Activated CD4-positive, alpha-beta T cell treated with anti-CD3 and anti-CD28 coated beads for 1 hour (primary cell): ENCODE data around the gene SRCIN1.

Source experiments
- DNase-seq: peaks from one replicate; pipeline ENCODE4 v3.0.0-alpha.2; 2020

SRCIN1 gene

DNA sequence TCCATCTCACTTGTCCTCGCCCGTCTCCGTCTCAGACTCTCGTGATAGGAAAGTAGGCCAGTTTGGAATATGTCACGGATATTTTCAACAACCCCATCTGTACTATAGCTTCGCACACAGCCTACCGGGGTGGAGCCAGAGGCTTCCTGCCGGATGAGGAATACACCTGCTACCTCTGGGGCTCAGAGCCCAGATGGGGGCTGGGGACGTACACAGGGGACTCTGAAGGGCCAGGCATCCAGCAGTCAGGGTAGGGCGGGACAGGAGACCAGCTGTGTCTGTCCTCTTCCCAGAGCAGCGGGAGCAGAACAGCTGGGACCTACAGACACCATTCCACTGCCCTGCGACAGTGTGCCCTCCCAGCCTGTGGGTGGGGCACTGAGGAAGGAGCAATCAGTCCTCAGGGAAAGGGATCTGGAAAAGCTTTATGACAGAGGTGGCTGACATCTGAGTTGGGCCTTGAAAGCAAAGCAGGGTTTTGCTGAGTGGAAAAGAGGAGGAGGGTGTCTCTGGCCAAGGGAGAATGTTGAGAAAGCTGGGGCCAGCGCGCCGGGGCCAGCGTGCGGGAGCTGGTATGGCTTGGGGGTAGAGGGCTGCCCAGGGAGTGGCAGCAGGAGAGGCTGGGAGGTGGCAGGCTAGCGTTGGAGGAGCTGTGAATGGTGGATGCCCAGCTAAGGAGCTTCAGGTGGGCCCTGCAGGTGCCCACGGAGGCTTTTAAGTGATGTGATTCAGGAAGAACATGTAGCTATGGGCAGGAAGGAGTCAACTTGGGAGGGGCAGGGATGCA is 11.5 kb upstream of the SRCIN1 start:
- DNase-seq, result no peak

DNA sequence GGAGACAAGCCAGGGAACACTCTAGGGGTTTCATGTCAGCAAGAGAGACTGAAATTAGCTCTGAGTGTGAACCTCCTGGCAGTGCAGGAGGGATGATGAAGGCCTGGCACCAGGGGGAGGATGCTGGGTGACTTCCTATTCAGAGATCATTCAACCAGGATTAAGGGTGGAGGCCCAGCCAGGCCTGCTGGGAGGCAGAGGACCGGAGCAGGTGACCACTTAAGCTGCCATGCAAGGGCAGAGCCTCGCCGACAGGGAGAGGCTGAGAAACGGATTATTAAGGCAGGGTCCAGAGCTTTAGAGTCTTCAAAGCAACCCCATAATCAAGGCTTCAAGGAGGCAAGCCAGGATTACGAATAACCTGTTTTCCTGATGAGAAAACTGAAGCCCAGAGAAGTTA is 10.6 kb upstream of the SRCIN1 start:
- DNase-seq, result no peak

DNA sequence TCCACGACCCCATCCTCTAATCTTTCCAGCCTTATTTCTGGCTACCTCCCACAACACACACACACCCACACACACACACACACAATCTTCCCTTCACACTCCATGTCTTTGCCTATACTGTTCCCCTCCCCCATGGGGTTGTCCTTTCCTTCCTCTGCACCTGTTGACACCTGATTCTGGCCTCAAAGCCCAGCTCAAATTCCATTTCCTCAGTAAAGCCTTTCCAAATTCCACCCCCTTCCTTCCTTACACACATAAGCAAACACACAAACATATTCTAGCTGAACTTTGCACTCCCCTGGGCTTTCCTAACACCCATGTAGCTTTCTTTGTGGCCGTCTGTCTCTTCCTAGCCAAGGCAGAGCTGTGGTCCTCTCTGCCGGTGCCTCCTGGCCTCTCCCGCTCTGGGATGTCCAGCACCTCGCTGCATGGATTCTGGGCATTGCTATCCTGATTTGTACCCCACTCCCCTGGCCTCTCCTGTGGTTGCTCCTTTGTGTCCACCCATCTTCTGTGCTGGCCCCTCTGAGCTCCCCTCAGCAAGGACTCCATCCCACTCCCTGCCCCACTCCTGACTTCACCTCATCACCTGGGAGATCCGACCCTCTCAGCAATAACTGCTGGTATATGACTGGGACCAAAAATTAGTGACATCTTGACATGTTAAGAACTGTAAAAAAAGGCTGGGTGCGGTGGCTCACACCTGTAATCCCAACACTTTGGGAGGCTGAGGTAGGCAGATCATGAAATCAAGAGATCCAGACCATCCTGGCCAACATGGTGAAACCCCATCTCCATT is 8.4 kb upstream of the SRCIN1 start:
- DNase-seq, result no peak

DNA sequence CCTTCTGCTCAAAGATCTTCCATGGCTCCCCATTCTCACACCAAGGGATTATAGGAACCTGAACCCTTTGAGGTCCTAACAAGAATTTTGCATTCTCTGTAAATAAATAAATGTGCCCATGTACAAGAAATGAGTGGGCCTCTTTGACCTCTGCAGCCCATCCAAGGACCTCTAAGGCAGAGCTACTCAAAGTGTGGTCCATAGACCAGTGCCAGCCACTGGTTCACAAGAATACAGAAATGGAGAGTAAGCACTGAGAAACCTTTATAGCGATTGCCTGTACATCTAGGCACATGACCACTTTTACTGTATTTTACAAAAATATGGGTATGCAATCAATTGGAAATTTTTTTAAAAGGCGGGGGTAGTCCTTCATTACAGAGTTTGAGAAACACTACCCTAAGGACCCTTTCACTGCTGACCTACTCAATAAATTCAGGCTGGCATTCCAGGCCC is 7.8 kb upstream of the SRCIN1 start:
- DNase-seq, result no peak

DNA sequence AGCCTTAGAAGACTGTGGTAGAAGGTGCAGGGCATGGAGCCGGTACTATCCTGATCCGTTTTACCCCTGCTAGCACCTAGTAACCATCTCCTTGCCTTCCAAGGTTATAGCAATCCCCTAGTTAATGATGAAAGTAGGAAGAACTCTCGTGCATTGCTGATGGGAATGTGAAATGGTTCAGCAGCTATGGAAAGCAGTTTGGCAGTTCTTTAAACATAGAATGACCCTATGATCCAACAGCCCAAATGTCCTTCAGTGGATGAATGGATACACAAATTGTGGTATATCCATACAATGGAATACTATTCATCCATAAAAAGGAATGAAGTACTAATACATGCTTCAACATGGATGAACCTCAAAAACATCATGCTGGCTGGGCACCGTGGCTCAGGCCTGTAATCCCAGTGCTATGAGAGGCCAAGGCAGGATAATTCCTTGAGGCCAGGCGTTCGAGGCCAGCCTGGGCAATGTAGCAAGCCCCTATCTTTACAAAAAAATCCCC is 6.2 kb upstream of the SRCIN1 start:
- no peak for DNase-seq

DNA sequence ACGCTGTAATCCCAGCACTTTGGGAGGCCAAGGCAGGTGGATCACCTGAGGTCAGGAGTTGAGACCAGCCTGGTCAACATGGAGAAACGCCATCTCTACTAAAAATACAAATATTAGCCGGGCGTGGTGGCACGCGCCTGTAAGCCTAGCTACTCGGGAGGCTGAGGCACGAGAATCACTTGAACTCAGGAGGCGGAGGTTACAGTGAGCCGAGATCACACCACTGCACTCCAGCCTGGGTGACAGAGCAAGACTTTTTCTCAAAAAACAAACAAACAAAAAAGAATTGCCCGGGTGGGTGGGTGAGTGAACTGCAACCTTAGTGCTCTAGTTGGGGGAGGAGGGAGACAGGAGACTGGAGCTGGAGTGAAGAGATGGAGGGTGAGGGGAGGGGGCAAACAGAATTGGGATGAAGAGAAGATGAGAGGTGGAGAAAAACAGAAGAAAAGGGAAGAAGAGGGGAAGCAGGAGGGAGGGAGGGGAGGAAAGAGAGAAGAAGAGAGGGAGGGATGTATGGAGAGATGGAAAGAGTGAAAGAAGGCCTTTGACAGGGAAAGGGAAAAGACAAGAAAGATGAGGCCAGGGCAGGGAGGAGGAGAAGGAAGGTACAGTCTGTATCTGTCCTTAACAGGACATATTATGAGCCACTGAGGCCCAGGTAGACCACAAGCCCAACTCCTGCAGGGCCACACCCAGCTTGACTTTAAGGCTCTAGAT is 5.5 kb upstream of the SRCIN1 start:
- DNase-seq, result no peak

DNA sequence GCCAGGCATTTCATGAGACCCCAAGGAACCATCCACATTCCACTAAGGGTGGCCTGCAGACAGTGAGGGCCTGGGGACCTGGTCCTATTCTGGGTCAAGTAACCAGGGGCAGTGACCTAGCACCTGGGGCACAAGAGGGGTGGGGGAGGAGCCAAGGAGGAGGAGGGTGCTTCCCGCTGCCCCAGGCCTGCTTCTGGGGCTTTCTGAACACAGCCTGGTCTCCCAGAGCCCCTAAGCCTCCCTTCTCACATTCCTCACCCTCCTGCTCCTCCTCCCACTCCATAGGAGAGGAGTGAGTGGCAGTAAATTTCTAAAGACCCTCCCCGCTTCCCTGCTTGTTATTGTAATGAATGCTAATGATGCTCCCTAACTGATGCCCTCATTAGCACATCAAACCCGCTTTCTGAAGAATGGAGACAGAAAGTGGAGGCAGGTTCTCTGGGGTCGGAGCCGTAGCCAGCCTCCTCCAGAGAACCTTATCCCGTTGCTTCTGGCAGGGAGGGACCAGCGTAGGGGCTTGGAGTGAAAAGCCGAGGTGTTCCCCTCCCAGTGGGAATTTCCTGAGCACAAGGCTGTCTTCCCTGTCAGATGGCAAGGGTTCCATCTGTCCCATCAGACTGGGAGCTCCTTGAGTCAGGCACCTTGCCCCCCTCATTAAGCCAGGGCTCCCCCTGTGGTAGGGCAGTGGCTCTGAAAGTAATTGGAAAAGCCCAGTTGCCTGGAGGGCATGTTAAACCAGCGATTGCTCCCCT is 3.7 kb upstream of the SRCIN1 start:
- DNase-seq, result no peak

DNA sequence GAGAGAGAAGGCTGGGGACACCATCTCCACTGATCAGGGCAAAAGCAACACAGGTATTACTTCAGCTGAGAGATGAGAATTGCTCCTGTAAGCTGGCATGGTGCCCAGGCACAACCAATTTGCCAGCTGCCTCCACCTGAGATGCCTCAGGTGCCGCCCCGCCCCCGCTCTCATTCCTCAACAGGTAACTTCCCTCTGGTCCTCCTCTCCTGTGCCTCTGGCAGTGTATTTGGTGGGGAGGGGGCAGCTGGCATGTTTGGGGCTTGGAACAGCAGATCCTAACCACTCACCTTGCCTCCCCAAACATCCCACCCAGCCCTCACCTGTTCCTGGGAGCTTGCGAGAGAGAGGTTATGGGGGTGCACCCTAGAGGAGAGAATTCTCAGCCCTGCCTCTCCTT is 2.9 kb upstream of the SRCIN1 start:
- no peak for DNase-seq

DNA sequence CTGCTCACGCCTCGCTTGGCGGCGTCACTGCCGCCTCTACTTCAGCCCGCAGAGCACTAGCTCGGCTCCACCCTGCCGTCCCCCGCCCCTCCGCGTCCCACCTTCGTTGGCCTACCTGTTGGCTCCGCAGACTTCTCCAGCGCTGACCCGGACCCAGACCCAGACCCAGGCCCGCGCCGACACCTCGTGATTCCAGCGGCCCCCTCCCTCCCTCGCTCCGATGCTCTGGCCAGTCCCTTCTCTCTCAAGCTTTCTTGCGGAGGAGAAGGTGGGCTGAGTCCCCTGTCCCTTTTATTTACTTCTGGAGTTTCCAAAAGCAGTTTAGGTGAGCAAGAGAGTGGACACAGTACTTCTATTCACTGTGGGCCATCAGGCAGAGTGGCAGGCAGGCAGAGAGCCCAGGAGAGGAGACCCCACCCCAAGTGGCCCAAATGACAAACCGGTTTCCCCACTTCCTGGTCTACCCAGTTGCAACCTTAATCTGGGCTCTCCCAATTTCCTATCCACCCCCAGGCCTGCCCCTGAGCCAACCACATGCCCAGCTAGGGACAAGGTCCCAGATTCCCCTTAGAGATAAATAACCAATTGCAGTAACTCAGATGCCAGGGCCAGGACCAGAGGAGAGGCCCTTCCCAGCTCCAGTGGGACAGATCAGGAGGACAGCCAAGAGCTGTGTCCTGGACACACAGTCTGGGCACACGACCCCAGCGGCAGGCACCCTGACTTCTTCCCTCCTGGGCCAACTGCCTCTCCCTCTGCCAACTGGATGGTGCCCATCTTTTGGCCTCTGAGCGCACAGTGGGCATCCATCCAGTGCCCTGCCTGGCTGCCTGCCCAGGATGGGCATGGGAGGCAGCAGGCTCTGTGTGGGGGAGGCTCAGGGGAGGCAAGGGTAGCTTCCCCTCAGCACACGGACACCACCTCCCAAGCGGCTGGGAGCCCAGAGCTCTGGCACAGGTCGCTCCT is 1.2 kb upstream of the SRCIN1 start:
- no peak for DNase-seq

DNA sequence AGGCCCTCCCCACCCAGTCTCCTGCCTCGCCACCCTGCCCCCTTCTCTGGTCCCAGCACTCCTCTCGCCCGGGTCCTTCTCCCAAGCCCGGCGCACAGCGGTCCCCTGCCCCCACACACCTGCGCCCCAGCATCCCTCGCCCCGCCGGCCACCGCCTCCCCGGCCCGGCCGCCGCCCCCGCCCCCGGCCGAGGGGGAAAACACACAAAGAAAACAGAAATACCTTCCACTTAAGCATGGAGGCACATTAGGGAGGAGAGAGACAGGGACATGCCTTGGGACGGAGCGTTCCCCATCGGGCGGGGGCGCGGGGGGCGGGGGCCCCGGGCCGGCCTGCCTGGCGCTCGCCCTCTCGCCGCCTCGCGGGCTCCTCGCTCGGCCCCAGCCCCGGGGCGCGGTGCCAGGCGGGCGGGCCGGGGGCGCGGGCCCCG is 326 bp downstream of the SRCIN1 start:
- no peak for DNase-seq

DNA sequence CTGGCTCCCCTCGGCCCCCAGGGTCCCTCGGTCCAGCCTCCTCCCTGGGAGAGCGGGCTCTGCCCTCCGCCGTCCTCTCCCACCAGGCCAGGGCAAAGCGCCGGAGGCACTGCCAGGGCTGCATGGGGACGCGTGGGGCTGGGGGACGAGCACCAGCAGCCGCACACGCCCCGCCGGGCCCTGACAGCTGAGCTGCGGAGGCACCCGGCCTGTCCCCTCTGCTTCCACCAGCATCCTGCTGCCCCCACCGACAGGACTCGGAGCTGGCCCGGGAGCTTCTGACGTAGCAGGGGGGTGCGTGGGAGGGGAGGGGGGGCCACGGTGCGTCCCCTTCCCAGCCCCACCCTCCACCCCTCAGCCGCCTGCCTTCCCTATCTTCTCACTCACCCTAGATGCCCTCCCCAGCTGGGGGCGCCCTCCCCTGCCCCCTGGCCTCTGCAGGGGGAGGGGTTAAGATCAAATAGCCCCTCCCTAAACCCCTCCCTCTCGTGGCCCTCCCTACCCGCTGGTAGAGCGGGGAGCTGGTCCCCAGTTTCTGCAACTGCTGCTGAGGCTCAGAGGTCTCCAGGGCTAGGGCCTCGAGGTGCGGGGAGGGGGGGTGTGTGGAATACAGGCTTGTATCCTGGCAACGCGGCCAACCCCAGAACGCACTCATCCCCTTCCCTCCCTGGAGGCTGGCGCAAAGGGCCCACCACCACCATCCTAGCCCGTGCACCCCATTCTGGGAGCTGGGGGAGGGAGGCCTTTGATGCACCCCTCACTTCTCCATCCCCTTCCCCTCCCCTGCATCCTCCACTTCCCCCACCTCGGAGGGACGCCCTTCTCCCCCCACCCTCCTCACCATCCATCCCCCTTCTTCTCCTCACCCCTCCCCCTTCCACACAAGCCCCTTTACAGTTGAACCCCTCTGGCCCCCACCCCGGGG is 1.0 kb downstream of the SRCIN1 start:
- no peak for DNase-seq

DNA sequence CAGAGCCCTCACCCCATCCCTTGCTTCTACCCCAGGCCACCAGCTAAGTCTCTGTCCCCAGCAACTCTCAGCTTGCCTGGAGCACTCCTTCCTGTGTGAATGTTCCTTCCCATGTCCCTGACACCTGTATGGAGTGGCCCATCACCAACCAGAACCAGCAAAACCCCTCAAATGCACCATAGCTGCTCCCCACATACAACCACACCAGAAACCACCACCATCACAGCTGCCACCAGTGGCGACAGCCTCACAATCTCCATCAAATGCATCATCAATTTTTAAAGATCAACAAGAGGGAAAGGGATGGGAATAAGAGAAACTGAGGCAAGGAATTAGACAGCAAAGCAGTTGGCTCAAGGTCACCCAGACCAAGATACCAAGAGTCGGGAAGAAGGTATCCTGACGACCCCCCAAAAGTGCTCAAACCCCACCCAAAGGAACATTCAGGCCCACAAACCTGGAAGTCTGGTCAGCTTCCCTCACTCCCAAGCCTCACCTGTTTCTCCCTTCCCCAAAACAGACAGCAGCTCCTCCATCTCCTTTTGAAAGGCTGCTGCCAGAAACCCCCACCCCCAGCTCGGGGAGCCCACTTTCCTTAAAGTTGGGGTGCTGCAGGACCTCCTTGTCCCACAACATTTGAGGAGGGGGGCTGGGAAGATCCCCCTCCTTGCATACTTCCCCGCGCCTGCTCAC is 1.8 kb downstream of the SRCIN1 start:
- DNase-seq, result no peak

DNA sequence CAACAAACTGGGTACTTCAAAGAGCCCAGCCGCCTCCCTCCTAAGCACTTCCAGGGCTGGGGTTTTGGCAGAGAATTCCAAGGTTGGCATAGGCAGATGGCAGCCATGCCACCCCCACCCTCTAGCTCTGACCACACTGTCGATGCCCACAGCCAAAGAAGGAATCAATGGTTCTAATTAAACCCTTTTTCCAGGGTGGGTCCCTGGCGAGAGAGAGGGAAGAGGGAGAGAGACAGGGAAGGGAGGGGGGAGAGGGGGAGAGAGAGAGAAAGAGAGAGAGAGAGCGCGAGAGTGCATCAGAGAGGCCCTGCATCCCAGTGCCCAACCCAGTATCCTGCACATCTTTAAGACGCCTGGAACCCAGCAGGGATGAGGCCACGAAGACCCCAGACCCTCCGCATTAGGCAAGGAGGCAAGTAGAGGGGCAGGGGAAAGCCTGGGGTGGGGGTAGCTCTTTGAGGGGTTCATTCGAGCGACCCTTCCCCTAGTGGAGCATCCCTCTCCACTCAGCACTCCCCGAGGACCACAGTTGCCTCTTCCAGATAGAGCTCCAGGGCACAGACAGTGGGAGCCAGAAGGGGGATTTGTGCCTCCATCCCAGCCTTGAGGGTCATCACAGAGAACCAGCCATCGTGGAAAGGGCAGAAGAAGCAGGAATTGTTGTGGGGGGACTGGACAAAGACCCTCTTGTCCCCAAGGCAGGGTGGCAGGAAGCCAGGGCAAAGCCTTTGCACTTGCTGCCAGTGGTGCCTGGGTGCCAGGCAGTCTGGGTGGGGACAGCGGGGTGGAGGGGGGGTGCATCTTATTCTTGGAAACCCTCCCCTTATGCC is 2.6 kb downstream of the SRCIN1 start:
- DNase-seq, result no peak

DNA sequence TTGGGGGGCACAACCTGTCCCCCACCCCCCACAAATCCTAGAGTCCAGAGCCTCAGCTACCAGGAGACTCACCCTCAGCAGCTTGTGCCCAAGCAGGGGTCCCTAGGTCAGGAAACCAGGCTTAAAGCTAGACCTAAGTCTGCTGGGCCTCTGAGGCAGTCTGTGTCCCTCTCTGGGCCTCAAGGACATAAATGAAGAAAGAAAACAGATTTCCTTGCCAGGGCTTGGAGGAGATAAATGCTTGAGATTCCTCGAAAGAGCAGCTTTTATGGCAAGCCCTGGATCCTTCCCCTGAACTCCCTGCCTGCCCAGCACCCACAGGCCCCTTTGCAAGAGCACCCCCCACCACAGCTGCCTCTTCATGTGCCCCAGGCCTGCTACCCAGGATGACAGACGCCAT is 3.3 kb downstream of the SRCIN1 start:
- no peak for DNase-seq

DNA sequence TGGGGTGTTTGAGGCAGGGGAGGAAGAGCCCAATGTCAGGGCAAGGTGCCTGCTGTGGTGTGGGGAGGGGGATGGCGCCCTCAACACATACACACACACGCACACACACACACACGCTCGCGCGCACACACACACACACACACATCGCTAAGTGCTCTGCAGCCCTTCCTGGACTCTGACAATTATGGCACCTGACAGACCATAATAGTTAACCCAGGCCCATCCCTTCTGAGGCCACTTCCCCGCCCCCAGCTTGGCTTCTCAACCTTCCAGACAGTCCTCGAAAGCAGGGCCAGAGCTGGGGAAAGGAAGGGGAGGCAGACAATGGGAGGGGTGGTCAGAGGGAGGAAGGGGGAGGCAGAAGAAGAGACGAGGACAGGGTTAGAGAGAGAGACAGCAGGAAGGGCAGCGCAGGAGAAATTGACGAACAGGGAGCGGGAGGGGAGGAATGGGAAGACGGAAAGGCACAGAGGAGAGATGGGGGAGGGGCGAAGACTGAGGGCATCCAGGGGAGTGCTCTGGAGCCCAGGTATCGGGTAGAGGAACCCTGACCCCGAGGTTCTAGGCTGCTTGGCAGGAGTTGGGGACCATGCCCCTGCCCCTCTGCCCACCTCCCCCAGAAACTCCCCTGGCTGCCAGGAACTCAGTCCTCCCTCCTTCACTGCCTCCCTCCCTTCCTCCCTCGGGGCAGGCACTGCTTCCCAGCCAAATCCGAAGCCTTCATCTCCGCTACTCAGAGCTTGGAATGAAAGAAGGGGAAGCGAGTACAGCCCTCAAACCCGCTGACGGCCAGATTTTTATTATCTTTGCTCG is 4.0 kb downstream of the SRCIN1 start:
- DNase-seq, result no peak

DNA sequence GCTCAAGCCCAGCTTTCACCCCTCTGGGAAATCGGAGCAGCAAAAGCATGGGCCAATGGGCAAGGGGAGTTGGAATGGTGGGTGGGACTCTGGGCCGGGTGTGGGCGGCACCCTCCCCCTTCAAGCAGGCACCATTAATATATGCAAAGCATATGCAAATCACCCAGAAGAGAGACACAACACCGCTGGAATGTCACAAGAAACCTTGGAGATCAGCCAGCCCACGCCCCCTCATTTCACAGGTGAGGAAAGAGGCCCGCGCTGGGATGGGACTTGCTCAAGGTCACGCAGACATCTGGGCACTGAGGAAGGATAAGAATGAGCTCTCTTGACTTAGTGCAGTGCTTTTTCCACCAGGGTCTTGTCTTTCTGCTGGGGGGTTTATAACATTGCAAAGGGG is 4.8 kb downstream of the SRCIN1 start:
- no peak for DNase-seq

DNA sequence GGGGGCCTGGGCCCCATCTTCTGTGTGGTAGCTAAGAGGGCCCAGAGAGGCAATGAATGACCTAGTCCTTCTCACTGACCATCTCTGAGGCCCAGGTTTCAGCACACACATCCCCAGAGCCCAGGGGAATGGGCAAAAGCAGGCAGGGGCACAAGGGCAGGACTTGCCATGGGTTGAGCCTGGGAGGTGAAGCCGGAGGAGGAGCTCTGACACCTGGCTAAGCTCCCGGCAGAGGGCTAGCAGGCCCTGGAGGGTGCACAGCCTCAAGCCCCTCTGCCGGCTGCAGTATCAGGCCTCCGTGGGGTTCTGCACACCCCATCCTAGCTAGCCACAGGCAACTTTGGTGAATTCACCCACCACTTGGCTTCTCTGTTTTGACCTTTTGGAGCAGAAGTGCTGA is 5.3 kb downstream of the SRCIN1 start:
- no peak for DNase-seq

DNA sequence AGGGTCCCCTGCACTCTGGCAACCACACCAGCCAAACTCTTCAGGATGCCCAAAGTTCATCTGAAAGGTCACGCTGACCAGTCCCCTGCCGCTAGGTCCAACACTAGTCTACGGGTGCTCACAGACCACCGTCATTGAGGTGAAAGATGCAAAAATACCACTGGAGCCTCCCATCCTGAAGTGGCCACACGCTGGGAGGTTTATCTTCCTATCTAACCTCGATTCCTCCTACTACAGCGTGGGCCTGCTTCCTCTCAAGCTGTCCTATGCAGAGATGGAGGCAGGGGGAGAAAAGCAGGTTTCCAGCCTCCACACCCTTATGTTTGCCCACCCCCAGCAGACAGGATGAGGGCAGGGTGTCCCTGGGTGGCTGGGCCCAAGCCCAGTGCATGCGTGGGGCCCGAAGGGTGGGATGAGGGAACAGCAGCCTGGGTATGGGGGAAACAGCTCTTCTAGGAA is 6.3 kb downstream of the SRCIN1 start:
- DNase-seq, result no peak
